RWPE2 (cell line): ENCODE measurements around the gene RIF1.

Experiments
- ATAC-seq: fragments of 200-7000 bp; cut with Tn5 transposase; 3 replicates; pipeline ENCODE4 v1.9.1; 2021; ENCODE audit warnings: low read depth
- DNase-seq: peaks from one replicate; pipeline ENCODE4 v3.0.0-alpha.2; 2020; ENCODE audit warnings: low spot score
- H3K27ac ChIP-seq: fragments of 450-650 bp; 2 replicates; pipeline ENCODE4 v1.5.1; 2017; ENCODE audit warnings: mild to moderate bottlenecking; ENCODE audit not compliant: poor library complexity, severe bottlenecking
- H3K27me3 ChIP-seq: fragments of 250-450 bp; sonication (Bioruptor Pico); 2 replicates; pipeline ENCODE4 v1.5.1; 2021; ENCODE audit warnings: mild to moderate bottlenecking, moderate library complexity; ENCODE audit not compliant: insufficient read depth, poor library complexity, severe bottlenecking
- H3K36me3 ChIP-seq: fragments of 250-450 bp; sonication (Bioruptor Pico); 2 replicates; pipeline ENCODE4 v1.5.1; 2020; ENCODE audit warnings: low read depth, mild to moderate bottlenecking, moderate library complexity
- H3K4me1 ChIP-seq: fragments of 250-450 bp; sonication (Bioruptor Pico); 2 replicates; pipeline ENCODE4 v1.5.1; 2021; ENCODE audit warnings: mild to moderate bottlenecking, moderate library complexity; ENCODE audit not compliant: insufficient read depth, poor library complexity, severe bottlenecking
- H3K4me3 ChIP-seq: fragments of 250-450 bp; sonication (Bioruptor Pico); 2 replicates; pipeline ENCODE4 v1.5.1; 2021; ENCODE audit warnings: mild to moderate bottlenecking, moderate library complexity; ENCODE audit not compliant: severe bottlenecking
- H3K9me3 ChIP-seq: fragments of 250-450 bp; sonication (Bioruptor Pico); 2 replicates; pipeline ENCODE4 v1.5.1; 2021; ENCODE audit warnings: mild to moderate bottlenecking, moderate library complexity; ENCODE audit not compliant: severe bottlenecking
- TF ChIP-seq, protein P1 (sequence below): fragments of 450-650 bp; IDR thresholded peaks from one replicate; pipeline ENCODE4 v1.5.1; 2017; ENCODE audit warnings: mild to moderate bottlenecking, moderate library complexity; ENCODE audit not compliant: poor library complexity, severe bottlenecking

The RIF1 gene

DNA sequence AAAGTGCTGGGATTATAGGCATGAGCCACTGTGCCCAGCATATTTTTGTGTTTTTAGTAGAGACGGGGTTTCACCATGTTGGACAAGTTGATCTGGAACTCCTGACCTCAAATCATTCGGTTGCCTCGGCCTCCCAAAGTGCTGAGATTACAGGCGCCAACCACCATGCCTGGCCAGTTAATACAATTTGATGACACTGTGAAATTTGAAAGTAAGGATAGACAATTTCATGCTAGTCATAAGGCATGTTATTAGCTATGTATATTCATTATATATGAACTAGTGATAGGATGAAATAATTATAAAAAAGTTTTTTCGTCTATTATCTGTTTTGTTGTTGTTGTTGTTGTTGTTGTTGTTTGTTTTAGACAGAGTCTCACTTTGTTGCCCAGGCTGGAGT lies 8.6 kb upstream of the RIF1 start:
- H3K9me3 ChIP-seq: no peaks in the 10 kb centered on the region
- no peaks in the 10 kb centered on the region for H3K27me3 ChIP-seq
- ATAC-seq (no peak), DNase-seq (no peak)
- no peak overlapping the region for H3K4me3 ChIP-seq
- H3K27ac ChIP-seq: no peak overlapping the region
- TF ChIP-seq, protein P1, sequence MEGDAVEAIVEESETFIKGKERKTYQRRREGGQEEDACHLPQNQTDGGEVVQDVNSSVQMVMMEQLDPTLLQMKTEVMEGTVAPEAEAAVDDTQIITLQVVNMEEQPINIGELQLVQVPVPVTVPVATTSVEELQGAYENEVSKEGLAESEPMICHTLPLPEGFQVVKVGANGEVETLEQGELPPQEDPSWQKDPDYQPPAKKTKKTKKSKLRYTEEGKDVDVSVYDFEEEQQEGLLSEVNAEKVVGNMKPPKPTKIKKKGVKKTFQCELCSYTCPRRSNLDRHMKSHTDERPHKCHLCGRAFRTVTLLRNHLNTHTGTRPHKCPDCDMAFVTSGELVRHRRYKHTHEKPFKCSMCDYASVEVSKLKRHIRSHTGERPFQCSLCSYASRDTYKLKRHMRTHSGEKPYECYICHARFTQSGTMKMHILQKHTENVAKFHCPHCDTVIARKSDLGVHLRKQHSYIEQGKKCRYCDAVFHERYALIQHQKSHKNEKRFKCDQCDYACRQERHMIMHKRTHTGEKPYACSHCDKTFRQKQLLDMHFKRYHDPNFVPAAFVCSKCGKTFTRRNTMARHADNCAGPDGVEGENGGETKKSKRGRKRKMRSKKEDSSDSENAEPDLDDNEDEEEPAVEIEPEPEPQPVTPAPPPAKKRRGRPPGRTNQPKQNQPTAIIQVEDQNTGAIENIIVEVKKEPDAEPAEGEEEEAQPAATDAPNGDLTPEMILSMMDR: no peak
- H3K4me1 ChIP-seq: no peaks in the 10 kb centered on the region
- H3K36me3 ChIP-seq: no peaks in the 10 kb centered on the region

DNA sequence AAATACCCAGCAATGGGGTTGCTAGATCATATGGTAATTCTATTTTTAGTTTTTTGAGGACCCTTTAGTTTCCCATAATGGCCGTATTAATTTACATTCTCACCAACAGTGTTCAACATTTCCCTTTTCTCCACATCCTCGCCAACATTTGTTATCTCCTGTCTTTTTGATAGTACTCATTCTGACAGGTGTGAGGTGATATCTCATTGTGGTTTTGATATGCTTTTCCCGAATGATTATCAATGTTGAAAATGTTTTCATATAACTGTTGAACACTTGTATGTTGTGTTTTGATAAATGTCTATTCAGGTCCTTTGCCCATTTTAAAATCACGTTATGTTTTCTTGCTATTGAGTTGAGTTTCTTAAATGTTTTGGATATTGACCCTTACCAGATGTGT lies 5.8 kb upstream of the RIF1 start:
- DNase-seq (no peak), ATAC-seq (no peak)
- Histone ChIP-seq H3K36me3 (no peaks in the 10 kb centered on the region), H3K4me3 (no peak overlapping the region), H3K27ac (no peak overlapping the region), H3K27me3 (no peaks in the 10 kb centered on the region), H3K4me1 (no peaks in the 10 kb centered on the region), H3K9me3 (no peaks in the 10 kb centered on the region)
- TF ChIP-seq, protein P1: no peak

DNA sequence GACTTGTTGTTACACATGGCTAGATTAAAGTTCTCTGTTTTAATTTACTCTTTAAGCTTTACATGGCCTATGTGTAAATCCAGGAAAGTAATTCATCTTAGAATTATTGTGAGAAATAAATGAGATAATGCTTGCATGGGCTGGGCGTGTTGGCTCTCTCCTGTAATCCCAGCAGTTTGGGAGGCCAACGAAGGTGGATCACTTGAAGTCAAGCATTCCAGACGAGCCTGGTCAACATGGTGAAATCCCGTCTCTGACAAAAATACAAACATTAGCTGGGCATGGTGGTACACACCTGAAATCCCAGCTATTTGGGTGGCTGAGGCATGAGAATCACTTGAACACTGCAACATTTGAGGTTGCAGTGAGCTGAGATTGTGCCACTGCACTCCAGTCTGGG lies 4.3 kb upstream of the RIF1 start:
- H3K27me3 ChIP-seq: no peaks in the 10 kb centered on the region
- no peak for DNase-seq
- H3K4me1 ChIP-seq: no peaks in the 10 kb centered on the region
- no peaks in the 10 kb centered on the region for H3K9me3 ChIP-seq
- TF ChIP-seq, protein P1: no peak
- no peak for ATAC-seq
- H3K36me3 ChIP-seq: no peaks in the 10 kb centered on the region
- H3K4me3 ChIP-seq: no peak overlapping the region
- H3K27ac ChIP-seq: no peak overlapping the region

DNA sequence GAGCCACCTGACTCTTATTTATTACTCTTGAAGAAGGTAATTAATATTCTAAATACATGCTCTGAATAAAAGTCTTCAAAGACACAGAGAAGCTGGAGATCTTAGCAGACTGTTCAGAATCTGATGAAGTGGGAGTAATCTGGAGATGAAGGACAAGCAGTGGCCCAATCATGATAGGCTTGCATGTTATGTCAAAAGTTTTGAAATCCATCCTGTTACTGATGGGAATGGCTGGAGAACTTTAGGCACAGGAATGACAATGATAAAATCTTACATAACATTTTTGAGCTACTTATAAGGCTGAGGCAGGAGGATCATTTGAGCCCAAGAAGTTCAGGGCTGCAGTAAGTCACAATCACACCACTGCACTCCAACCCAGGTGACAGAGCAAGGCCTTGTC lies 2.4 kb upstream of the RIF1 start:
- Histone ChIP-seq H3K4me3 (no peak overlapping the region), H3K27me3 (no peaks in the 10 kb centered on the region), H3K27ac (no peak overlapping the region), H3K9me3 (no peaks in the 10 kb centered on the region), H3K4me1 (peaks cover 7% of the 10 kb centered on the region), H3K36me3 (peaks cover 15% of the 10 kb centered on the region)
- TF ChIP-seq, protein P1: no peak
- no peak for DNase-seq
- ATAC-seq: no peak

DNA sequence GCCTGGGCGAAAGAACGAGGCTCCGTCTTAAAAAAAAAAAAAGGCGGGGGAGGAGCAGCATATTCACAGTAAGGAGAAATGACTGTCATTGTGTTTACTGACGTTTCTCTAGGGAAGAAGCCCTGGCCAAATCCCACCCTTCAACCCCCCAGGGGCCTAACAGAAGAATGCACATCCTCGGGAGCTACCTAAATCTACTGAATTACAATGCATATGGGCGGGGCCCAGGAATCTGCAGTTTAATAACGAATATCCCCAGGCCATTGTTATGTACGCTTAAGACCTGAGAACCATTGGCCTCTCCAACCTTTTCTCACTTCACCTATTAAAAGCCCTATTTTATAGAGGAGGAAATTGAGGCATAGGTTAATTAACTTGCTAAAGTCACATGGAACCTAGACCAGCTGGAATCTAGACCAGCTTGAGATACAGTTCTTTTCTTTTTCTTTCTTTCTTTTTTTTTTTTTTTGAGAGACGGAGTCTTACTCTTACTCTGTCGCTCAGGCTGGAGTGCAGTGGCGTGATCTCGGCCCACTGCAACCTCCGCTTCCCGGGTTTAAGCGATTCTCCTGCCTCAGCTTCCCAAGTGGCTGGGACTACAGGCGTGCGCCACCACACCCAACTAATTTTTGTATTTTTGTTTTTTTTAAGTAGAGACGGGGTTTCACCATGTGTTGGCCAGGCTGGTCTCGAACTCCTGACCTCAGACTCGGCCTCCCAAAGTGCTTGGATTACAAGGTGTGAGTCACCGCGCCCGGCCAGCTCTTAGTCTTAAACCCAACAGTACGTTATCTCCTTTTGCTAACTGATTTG lies 708 bp upstream of the RIF1 start:
- no peak for ATAC-seq
- TF ChIP-seq, protein P1: no peak
- Histone ChIP-seq H3K9me3 (no peaks in the 10 kb centered on the region), H3K27me3 (no peaks in the 10 kb centered on the region), H3K36me3 (peaks cover 32% of the 10 kb centered on the region), H3K27ac (peak overlapping the region; percentile 73), H3K4me1 (peaks cover 7% of the 10 kb centered on the region), H3K4me3 (peak overlapping the region; percentile 67)
- no peak for DNase-seq
